Neural cell (in vitro differentiated cells): ENCODE measurements around the gene MRPS10.

Source experiments
- EZH2 ChIP-seq: fragments of 200-600, 300-800 bp; shearing (Covaris generic), sonication (generic); IDR thresholded peaks from 2 replicates; pipeline ENCODE4 v1.6.1; 2014; ENCODE audit warnings: antibody characterized with exemption, low read length, borderline replicate concordance, mild to moderate bottlenecking; ENCODE audit not compliant: insufficient read depth, poor library complexity, severe bottlenecking
- MXI1 ChIP-seq: fragments of 450-650 bp; conservative IDR thresholded peaks from 2 replicates; pipeline ENCODE4 v1.6.1; 2014; ENCODE audit warnings: antibody characterized with exemption, mild to moderate bottlenecking; ENCODE audit not compliant: poor library complexity, severe bottlenecking
- SMC3 ChIP-seq: fragments of 450-650 bp; conservative IDR thresholded peaks from 2 replicates; pipeline ENCODE4 v1.6.1; 2014; ENCODE audit warnings: antibody characterized with exemption, mild to moderate bottlenecking, moderate library complexity; ENCODE audit not compliant: poor library complexity
- TF ChIP-seq, protein P1 (sequence below): fragments of 450-650 bp; IDR thresholded peaks from 2 replicates; pipeline ENCODE4 v1.5.1; 2014; ENCODE audit warnings: antibody characterized with exemption, mild to moderate bottlenecking, moderate library complexity; ENCODE audit not compliant: poor library complexity, severe bottlenecking

DNA sequence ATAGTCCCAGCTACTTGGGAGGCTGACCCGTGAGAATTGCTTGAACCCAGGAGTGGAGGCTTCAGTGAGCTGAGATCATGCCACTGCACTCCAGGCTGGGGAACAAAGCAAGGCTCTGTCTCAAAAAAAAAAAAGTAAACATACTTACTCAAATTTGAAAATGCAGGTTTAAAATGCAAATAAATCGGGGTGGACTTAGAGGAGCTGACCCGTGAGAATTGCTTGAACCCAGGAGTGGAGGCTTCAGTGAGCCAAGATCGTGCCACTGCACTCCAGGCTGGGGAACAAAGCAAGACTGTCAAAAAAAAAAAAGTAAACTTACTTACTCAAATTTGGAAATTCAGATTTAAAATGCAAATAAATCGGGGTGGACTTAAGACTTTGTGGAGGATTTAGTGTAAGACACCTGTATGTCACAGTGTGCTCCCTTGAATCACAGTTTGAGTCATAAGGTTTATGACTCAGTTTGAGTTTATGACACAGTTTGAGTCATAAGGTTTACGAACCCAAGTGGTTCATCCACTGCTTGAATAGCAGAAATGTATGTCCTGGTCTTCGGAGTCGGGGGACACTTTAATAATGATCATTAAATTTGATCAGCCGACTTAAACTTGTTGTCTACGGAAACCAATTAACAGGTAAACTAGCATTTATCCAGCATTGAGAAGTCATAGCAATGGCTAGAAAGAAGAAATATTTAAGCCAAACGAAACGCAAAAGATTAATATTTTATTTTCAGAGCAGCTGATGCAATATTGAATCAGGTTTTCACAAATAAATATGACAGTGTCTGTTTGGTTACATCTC is 6.8 kb upstream of the MRPS10 start:
- TF ChIP-seq, protein P1, sequence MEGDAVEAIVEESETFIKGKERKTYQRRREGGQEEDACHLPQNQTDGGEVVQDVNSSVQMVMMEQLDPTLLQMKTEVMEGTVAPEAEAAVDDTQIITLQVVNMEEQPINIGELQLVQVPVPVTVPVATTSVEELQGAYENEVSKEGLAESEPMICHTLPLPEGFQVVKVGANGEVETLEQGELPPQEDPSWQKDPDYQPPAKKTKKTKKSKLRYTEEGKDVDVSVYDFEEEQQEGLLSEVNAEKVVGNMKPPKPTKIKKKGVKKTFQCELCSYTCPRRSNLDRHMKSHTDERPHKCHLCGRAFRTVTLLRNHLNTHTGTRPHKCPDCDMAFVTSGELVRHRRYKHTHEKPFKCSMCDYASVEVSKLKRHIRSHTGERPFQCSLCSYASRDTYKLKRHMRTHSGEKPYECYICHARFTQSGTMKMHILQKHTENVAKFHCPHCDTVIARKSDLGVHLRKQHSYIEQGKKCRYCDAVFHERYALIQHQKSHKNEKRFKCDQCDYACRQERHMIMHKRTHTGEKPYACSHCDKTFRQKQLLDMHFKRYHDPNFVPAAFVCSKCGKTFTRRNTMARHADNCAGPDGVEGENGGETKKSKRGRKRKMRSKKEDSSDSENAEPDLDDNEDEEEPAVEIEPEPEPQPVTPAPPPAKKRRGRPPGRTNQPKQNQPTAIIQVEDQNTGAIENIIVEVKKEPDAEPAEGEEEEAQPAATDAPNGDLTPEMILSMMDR = no peak
- TF ChIP-seq EZH2 (no peak), MXI1 (no peak), SMC3 (no peak)
